GM12878 (cell line): ENCODE data around the gene SLC39A5. TPM values are rescaled to one million over a fixed set of nuclear protein-coding genes. Genes with fewer than 3 reads are reported as not detected.

ENCODE experiments used
- BCL3 ChIP-seq: IDR thresholded peaks from 2 replicates; pipeline ENCODE4 v1.6.1; 2011; ENCODE audit warnings: borderline replicate concordance, low read depth, mild to moderate bottlenecking, moderate library complexity, low read length; ENCODE audit not compliant: insufficient read depth, poor library complexity, severe bottlenecking
- BCLAF1 ChIP-seq: fragments of 450-650 bp; IDR thresholded peaks from 2 replicates; pipeline ENCODE4 v1.6.1; 2017; ENCODE audit warnings: antibody characterized with exemption, mild to moderate bottlenecking, moderate library complexity
- BRCA1 ChIP-seq: IDR thresholded peaks from 2 replicates; pipeline ENCODE4 v1.6.1; 2011; ENCODE audit warnings: low read depth, low read length, improper control_type of control experiment
- FOS ChIP-seq: IDR thresholded peaks from 3 replicates; pipeline ENCODE4 v1.6.1; 2011; ENCODE audit warnings: borderline replicate concordance; ENCODE audit not compliant: insufficient read length; ENCODE audit errors: extremely low read depth
- FOXM1 ChIP-seq: IDR thresholded peaks from 2 replicates; pipeline ENCODE4 v1.6.1; 2012; ENCODE audit warnings: low read depth, mild to moderate bottlenecking, inconsistent platforms, low read length, moderate library complexity
- IKZF1 ChIP-seq: fragments of 450-650 bp; conservative IDR thresholded peaks from 2 replicates; pipeline ENCODE4 v1.6.1; 2017; ENCODE audit warnings: antibody characterized with exemption, mild to moderate bottlenecking
- JUNB ChIP-seq: IDR thresholded peaks from 2 replicates; pipeline ENCODE4 v1.6.1; 2016; ENCODE audit warnings: antibody characterized with exemption, mild to moderate bottlenecking
- MYB ChIP-seq: fragments of 150-350 bp; IDR thresholded peaks from 2 replicates; pipeline ENCODE4 v1.6.1; 2014; ENCODE audit warnings: mild to moderate bottlenecking, low read depth, low read length, borderline replicate concordance
- NR2C1 ChIP-seq: fragments of 450-650 bp; IDR thresholded peaks from 2 replicates; pipeline ENCODE4 v1.6.1; 2017; ENCODE audit warnings: antibody characterized with exemption, mild to moderate bottlenecking, moderate library complexity
- NR2C2 ChIP-seq: IDR thresholded peaks from 2 replicates; pipeline ENCODE4 v1.6.1; 2011; ENCODE audit warnings: borderline replicate concordance, low read depth; ENCODE audit not compliant: control insufficient read depth, insufficient read length
- PRDM15 ChIP-seq: fragments of 450-650 bp; formaldehyde crosslinking; IDR thresholded peaks from 2 replicates; pipeline ENCODE4 v1.4.0; 2020; ENCODE audit warnings: mild to moderate bottlenecking, moderate library complexity
- RAD21 ChIP-seq: IDR thresholded peaks from 2 replicates; pipeline ENCODE4 v1.6.1; 2011; ENCODE audit warnings: mild to moderate bottlenecking, low read depth, low read length, moderate library complexity; ENCODE audit not compliant: insufficient read depth
- SMAD1 ChIP-seq: fragments of 450-650 bp; IDR thresholded peaks from 2 replicates; pipeline ENCODE4 v1.6.1; 2018; ENCODE audit warnings: mild to moderate bottlenecking, low read depth; ENCODE audit not compliant: partially characterized antibody
- SPI1 ChIP-seq: IDR thresholded peaks from 2 replicates; pipeline ENCODE4 v1.6.1; 2011; ENCODE audit warnings: low read depth, mild to moderate bottlenecking, low read length, moderate library complexity, borderline replicate concordance; ENCODE audit not compliant: insufficient read depth
- SUPT20H ChIP-seq: IDR thresholded peaks from 2 replicates; pipeline ENCODE4 v1.6.1; 2011; ENCODE audit warnings: low read depth, mild to moderate bottlenecking, low read length, moderate library complexity, borderline replicate concordance; ENCODE audit not compliant: control insufficient read depth
- WRNIP1 ChIP-seq: IDR thresholded peaks from 2 replicates; pipeline ENCODE4 v1.6.1; 2011; ENCODE audit warnings: low read depth, low read length, improper control_type of control experiment, borderline replicate concordance
- YY1 ChIP-seq: IDR thresholded peaks from 2 replicates; pipeline ENCODE4 v1.6.1; 2011; ENCODE audit warnings: low read depth, mild to moderate bottlenecking, low read length
- ZNF384 ChIP-seq: IDR thresholded peaks from 2 replicates; pipeline ENCODE4 v1.6.1; 2012; ENCODE audit warnings: low read depth, mild to moderate bottlenecking, low read length, improper control_type of control experiment, borderline replicate concordance
- polyA plus RNA-seq, 11 experiments: library from polyadenylated mRNA; depleted of rRNA in 4 of 11; unstranded in 6 of 11; stranded (reverse) in 5 of 11; fragments of >200 nt; fragmentation: Nextera tagmentation in 4 of 11; fragmentation: Illumina TruSeq in 1 of 11; extraction: Ambion mirVana in 4 of 11; extraction: Trizol in 1 of 11; gene quantifications; 1 replicate in 1 of 11; 2 replicates in 10 of 11; pipeline versions ENCODE4 v1.2.1 to v1.2.3, GENCODE V29; 2011 to 2016; ENCODE audit warnings: inconsistent platforms in 2 of 11, missing spikeins in 2 of 11, low read depth in 1 of 11
- total RNA-seq, 4 experiments: library from RNA; depleted of rRNA in 3 of 4; stranded (reverse); fragments of >200 nt in 3 of 4; fragmentation: Illumina TruSeq in 1 of 4; extraction: Trizol in 1 of 4; gene quantifications; 2 replicates each; pipeline versions ENCODE4 v1.2.1 to v1.2.3, GENCODE V29; 2013 to 2021
- TF ChIP-seq, protein P1 (sequence below): fragments of 150-350 bp; IDR thresholded peaks from 2 replicates; pipeline ENCODE4 v1.6.1; 2014; ENCODE audit warnings: mild to moderate bottlenecking, low read depth, low read length

Gene SLC39A5
- total and polyA plus RNA-seq, 10 of the 15 experiments (the other 5 are each of a cell fraction or from before 2014, with no cell fraction given) = 0.15 to 0.56 (median 0.15) TPM; not detected in 7

GRCh38 chr12:56189918-56190694, 39.7 kb upstream of the SLC39A5 start (continued):
- TF ChIP-seq PRDM15 (CRISPR knock-in tag) (no peak), MYB (0 out of 2 replicates have a peak, but pooled peaks have one; percentile 40), NR2C1 (no peak), JUNB (no peak), YY1 (0 out of 2 replicates have a peak, but pooled peaks have one; percentile 39), IKZF1 (peak; percentile 72; the same call in 1 of the 2 replicates), BCLAF1 (no peak), ZNF384 (peak; percentile 61; the same call in 1 of the 2 replicates), SPI1 (no peak), BCL3 (no peak), FOS (no peak), NR2C2 (no peak), BRCA1 (no peak), SUPT20H (no peak), SMAD1 (no peak), FOXM1 (no peak), WRNIP1 (no peak), RAD21 (no peak)
- TF ChIP-seq, protein P1, sequence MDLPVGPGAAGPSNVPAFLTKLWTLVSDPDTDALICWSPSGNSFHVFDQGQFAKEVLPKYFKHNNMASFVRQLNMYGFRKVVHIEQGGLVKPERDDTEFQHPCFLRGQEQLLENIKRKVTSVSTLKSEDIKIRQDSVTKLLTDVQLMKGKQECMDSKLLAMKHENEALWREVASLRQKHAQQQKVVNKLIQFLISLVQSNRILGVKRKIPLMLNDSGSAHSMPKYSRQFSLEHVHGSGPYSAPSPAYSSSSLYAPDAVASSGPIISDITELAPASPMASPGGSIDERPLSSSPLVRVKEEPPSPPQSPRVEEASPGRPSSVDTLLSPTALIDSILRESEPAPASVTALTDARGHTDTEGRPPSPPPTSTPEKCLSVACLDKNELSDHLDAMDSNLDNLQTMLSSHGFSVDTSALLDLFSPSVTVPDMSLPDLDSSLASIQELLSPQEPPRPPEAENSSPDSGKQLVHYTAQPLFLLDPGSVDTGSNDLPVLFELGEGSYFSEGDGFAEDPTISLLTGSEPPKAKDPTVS = no peak
